Nephron progenitor cell (in vitro differentiated cells): Measurements from ENCODE around the gene TMEM271.

Source experiments
- DNase-seq: peaks from one replicate; pipeline ENCODE4 v3.0.0; 2021
- H3K27ac Mint-ChIP-seq: 2 replicates; pipeline ENCODE4 v1.8.0; 2021; ENCODE audit warnings: mild to moderate bottlenecking, moderate library complexity, mixed read lengths
- H3K27me3 Mint-ChIP-seq: 2 replicates; pipeline ENCODE4 v1.8.0; 2021; ENCODE audit warnings: mild to moderate bottlenecking, low read depth, mixed read lengths; ENCODE audit not compliant: poor library complexity
- H3K36me3 Mint-ChIP-seq: 2 replicates; pipeline ENCODE4 v1.8.0; 2021; ENCODE audit warnings: low read depth, mixed read lengths
- H3K4me1 Mint-ChIP-seq: 2 replicates; pipeline ENCODE4 v1.8.0; 2021; ENCODE audit warnings: mixed read lengths
- H3K4me3 Mint-ChIP-seq: 2 replicates; pipeline ENCODE4 v1.8.0; 2021; ENCODE audit warnings: mild to moderate bottlenecking, moderate library complexity, mixed read lengths
- H3K9me3 Mint-ChIP-seq: 2 replicates; pipeline ENCODE4 v1.8.0; 2021; ENCODE audit warnings: mild to moderate bottlenecking, moderate library complexity, mixed read lengths
- CTCF ChIP-seq: fragments of 200-600 bp; sonication (generic); IDR thresholded peaks from 2 replicates; pipeline ENCODE4 v1.5.0; 2021; ENCODE audit warnings: antibody characterized with exemption

The TMEM271 gene, protein sequence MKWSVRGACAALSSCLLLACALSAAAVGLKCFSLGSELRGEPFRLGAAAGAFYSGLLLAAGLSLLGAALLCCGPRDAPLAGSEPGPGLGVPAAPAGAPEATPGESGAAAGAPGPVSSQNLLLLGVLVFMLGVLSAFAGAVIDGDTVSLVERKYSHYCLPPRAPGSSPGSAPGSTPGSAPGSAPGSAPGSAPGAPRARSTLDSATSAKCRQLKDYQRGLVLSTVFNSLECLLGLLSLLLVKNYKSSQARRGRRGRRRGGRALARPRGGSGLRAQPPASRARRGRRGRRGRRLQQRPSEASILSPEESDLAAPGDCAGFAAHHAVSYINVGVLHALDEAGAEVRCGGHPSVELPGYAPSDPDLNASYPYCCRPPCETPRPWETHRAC

GRCh38 chr4:576245-576821 is at the start of gene TMEM271:
TMEM271 (minus strand) TSS chr4:576295; CDS start chr4:576062, 233 bp downstream.
- peaks cover 13% of the 10 kb centered on the region for H3K9me3 Mint-ChIP-seq
- H3K4me3 Mint-ChIP-seq, result peak within 1 kb of the TSS; percentile 77
- TF ChIP-seq CTCF, result no peak
- no peak within 1 kb of the TSS for H3K27ac Mint-ChIP-seq
- H3K27me3 Mint-ChIP-seq, result peaks cover 89% of the 10 kb centered on the region
- peak; percentile 27 for DNase-seq
- H3K4me1 Mint-ChIP-seq, result peaks cover 14% of the 10 kb centered on the region
- H3K36me3 Mint-ChIP-seq, result no peaks in the 10 kb centered on the region

DNA sequence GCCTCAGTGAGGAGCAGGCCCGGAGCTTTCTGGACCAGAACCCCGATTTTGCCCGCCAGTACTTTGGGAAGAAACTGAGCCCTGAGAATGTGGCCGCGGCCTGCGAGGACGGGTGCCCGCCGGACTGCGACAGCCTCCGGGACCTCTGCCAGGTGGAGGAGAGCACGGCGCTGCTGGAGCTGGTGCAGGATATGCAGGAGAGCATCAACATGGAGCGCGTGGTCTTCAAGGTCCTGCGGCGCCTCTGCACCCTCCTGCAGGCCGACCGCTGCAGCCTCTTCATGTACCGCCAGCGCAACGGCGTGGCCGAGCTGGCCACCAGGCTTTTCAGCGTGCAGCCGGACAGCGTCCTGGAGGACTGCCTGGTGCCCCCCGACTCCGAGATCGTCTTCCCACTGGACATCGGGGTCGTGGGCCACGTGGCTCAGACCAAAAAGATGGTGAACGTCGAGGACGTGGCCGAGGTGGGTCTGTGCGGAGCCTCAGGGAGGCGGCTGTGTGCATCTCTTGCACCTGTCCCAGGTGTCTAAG is 49.6 kb upstream of the TMEM271 start:
- Mint-ChIP-seq H3K36me3 (peaks cover under 1% of the 10 kb centered on the region), H3K27me3 (peaks cover 11% of the 10 kb centered on the region), H3K9me3 (no peaks in the 10 kb centered on the region), H3K4me1 (peaks cover 41% of the 10 kb centered on the region), H3K4me3 (peak overlapping the region; percentile 8), H3K27ac (peak overlapping the region; percentile 69)
- DNase-seq, result no peak
- TF ChIP-seq CTCF, result no peak

GRCh38 chr4:624705-625590 is 48.9 kb upstream of the TMEM271 start, which contains the start of gene PDE6B:
PDE6B (plus strand) TSS chr4:625573; CDS start chr4:625627, 54 bp downstream.
- peaks cover 34% of the 10 kb centered on the region for H3K4me1 Mint-ChIP-seq
- H3K27ac Mint-ChIP-seq, result peak within 1 kb of the TSS; percentile 69
- peak within 1 kb of the TSS; percentile 53 for H3K4me3 Mint-ChIP-seq
- DNase-seq, result peak; percentile 73
- H3K9me3 Mint-ChIP-seq, result no peaks in the 10 kb centered on the region
- H3K27me3 Mint-ChIP-seq, result peaks cover 12% of the 10 kb centered on the region
- no peaks in the 10 kb centered on the region for H3K36me3 Mint-ChIP-seq
- TF ChIP-seq CTCF, result no peak

DNA sequence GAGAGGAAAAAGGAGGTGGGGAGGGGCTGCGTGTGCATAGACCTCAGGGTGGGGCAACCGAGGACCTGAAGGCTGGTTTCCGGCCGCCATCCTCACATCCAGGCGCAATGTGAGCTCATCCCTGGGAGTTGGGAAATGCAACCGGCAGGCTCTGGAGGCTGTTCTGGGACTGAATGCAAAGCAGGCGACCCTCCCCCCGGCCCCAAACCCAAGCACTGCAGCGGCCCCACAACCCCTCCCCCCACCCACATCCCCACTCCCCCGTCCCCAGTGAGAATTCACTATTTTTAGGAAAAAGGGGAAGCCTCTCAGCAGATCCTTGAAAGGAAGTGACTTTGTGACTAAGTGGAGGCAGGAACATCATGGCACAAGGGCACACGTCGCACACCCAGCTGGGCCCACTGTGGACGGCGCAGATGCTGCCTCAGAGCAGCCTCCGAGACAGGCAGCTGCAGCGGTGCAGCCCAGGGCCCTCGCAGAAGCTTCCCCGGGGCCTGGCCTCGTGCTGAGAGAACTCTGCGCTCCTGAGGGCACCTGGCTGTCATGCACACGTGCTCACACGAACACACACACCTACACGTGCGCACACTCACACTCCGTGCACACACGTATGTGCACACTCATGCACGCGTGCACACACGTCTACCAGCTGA is 47.9 kb upstream of the TMEM271 start:
- Mint-ChIP-seq H3K36me3 (no peaks in the 10 kb centered on the region), H3K4me3 (peak overlapping the region; percentile 53), H3K27ac (peak overlapping the region; percentile 48), H3K9me3 (no peaks in the 10 kb centered on the region), H3K4me1 (peaks cover 29% of the 10 kb centered on the region), H3K27me3 (peaks cover 9% of the 10 kb centered on the region)
- TF ChIP-seq CTCF, result no peak
- no peak for DNase-seq

DNA sequence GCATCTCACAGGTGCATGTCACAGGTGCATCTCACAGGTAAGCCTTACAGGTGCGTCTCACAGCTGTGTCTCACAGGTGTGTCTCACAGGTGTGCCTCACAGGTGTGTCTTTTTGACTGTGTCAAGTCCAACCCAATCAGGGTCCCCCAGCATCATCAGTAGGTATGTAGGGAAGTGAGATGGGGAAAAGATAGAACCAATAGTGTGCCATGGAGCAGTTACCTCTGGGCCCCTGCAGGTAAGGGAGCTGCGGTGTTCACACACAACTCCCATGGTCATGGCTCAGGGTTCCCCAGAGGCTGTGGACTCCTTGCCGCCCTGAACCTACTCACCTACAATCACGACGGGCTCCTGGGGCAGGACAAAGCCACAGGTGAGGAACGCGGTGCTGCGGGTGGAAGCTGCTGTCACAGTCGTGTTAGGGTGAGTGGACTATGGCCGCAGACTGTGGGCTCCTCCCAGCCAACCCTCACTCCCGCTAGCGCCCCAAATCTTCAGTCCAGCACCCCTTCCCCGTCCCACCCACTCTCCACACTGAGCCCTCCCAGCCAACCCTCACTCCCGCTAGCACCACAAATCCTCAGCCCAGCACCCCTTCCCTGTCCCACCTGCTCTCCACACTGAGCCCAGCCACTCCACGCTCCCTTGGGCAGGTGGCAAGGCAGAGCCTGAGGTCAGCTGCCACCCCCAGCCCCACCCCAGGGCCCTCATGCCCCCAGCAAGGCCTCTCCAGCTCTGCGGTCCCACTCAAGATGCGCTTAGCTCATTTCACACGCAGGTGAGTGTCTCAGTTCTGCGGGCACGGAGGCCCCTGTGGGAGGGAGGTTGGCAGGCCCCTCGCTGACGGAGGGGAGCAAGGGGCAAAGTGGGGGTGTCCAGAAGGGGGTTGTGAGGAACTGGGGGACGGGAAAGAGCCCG is 47.2 kb upstream of the TMEM271 start:
- Mint-ChIP-seq H3K4me3 (no peak overlapping the region), H3K27ac (no peak overlapping the region), H3K36me3 (no peaks in the 10 kb centered on the region), H3K9me3 (no peaks in the 10 kb centered on the region), H3K27me3 (peaks cover 14% of the 10 kb centered on the region), H3K4me1 (peaks cover 29% of the 10 kb centered on the region)
- no peak for TF ChIP-seq CTCF
- DNase-seq, result no peak
